ENCODE measurements around the gene CCNJ.

CCNJ gene

GRCh38 chr10:96023168-96023567 is 20.2 kb upstream of the CCNJ start:
- no peaks in the 10 kb centered on the region for H3K9me3 ChIP-seq (ENCODE audit: low read depth, low read length)
- H3K9ac ChIP-seq (ENCODE audit: insufficient read length), result no peak overlapping the region
- no peak for TF ChIP-seq POLR2AphosphoS5 (IDR thresholded peaks at IDR 0.05; ENCODE audit: borderline replicate concordance, low read depth, low read length)
- no peak for TF ChIP-seq FOXP2 (optimal IDR thresholded peaks at IDR 0.05; ENCODE audit: control extremely low read depth, extremely low read length, insufficient read depth)
- no peak for TF ChIP-seq EZH2 (IDR thresholded peaks at IDR 0.05)
- DNase-seq (ENCODE audit: low read depth, low spot score), result no peak
- no peaks in the 10 kb centered on the region for H3K36me3 ChIP-seq (ENCODE audit: insufficient read depth, low read length)
- H3K4me3 ChIP-seq, result no peak overlapping the region
- H3K27ac ChIP-seq, result no peak overlapping the region

GRCh38 chr10:96025566-96025965 is 17.8 kb upstream of the CCNJ start:
- H3K9me3 ChIP-seq (ENCODE audit: low read depth, low read length), result no peaks in the 10 kb centered on the region
- no peak overlapping the region for H3K9ac ChIP-seq (ENCODE audit: insufficient read length)
- no peaks in the 10 kb centered on the region for H3K36me3 ChIP-seq (ENCODE audit: insufficient read depth, low read length)
- no peak overlapping the region for H3K27ac ChIP-seq
- DNase-seq (ENCODE audit: low read depth, low spot score), result no peak
- H3K4me3 ChIP-seq, result no peak overlapping the region
- TF ChIP-seq FOXP2 (optimal IDR thresholded peaks at IDR 0.05; ENCODE audit: control extremely low read depth, extremely low read length, insufficient read depth) (no peak), POLR2AphosphoS5 (IDR thresholded peaks at IDR 0.05; ENCODE audit: borderline replicate concordance, low read depth, low read length) (no peak), EZH2 (IDR thresholded peaks at IDR 0.05) (no peak)

GRCh38 chr10:96034625-96035024 is 8.8 kb upstream of the CCNJ start:
- H3K36me3 ChIP-seq (ENCODE audit: insufficient read depth, low read length), result no peaks in the 10 kb centered on the region
- no peak overlapping the region for H3K27ac ChIP-seq
- no peak overlapping the region for H3K4me3 ChIP-seq
- no peak for DNase-seq (ENCODE audit: low read depth, low spot score)
- no peak overlapping the region for H3K9ac ChIP-seq (ENCODE audit: insufficient read length)
- no peak for TF ChIP-seq POLR2AphosphoS5 (IDR thresholded peaks at IDR 0.05; ENCODE audit: borderline replicate concordance, low read depth, low read length)
- no peak for TF ChIP-seq EZH2 (IDR thresholded peaks at IDR 0.05)
- TF ChIP-seq FOXP2 (optimal IDR thresholded peaks at IDR 0.05; ENCODE audit: control extremely low read depth, extremely low read length, insufficient read depth), result no peak
- H3K9me3 ChIP-seq (ENCODE audit: low read depth, low read length), result no peaks in the 10 kb centered on the region

- no peak for DNase-seq (ENCODE audit: low read depth, low spot score)
- Histone ChIP-seq H3K36me3 (ENCODE audit: insufficient read depth, low read length) (no peaks in the 10 kb centered on the region), H3K9me3 (ENCODE audit: low read depth, low read length) (no peaks in the 10 kb centered on the region), H3K27ac (no peak overlapping the region), H3K9ac (ENCODE audit: insufficient read length) (no peak overlapping the region), H3K4me3 (no peak overlapping the region)
- no peak for TF ChIP-seq POLR2AphosphoS5 (IDR thresholded peaks at IDR 0.05; ENCODE audit: borderline replicate concordance, low read depth, low read length)
- no peak for TF ChIP-seq EZH2 (IDR thresholded peaks at IDR 0.05)
- no peak for TF ChIP-seq FOXP2 (optimal IDR thresholded peaks at IDR 0.05; ENCODE audit: control extremely low read depth, extremely low read length, insufficient read depth)
These were observed 4.7 kb upstream of the CCNJ start for GRCh38 chr10:96038476-96039387.

GRCh38 chr10:96041146-96041545 is 2.2 kb upstream of the CCNJ start:
- H3K36me3 ChIP-seq (ENCODE audit: insufficient read depth, low read length), result peaks cover 2% of the 10 kb centered on the region; the same call in 1 of the 2 replicates
- H3K4me3 ChIP-seq, result no peak overlapping the region
- no peaks in the 10 kb centered on the region for H3K9me3 ChIP-seq (ENCODE audit: low read depth, low read length)
- no peak overlapping the region for H3K9ac ChIP-seq (ENCODE audit: insufficient read length)
- no peak for TF ChIP-seq FOXP2 (optimal IDR thresholded peaks at IDR 0.05; ENCODE audit: control extremely low read depth, extremely low read length, insufficient read depth)
- no peak for TF ChIP-seq POLR2AphosphoS5 (IDR thresholded peaks at IDR 0.05; ENCODE audit: borderline replicate concordance, low read depth, low read length)
- TF ChIP-seq EZH2 (IDR thresholded peaks at IDR 0.05), result no peak
- no peak overlapping the region for H3K27ac ChIP-seq
- DNase-seq (ENCODE audit: low read depth, low spot score), result no peak

- Histone ChIP-seq H3K27ac (no peak overlapping the region), H3K9ac (ENCODE audit: insufficient read length) (peak overlapping the region; percentile 89), H3K4me3 (peak overlapping the region; percentile 82), H3K36me3 (ENCODE audit: insufficient read depth, low read length) (peaks cover 11% of the 10 kb centered on the region), H3K9me3 (ENCODE audit: low read depth, low read length) (no peaks in the 10 kb centered on the region)
- TF ChIP-seq POLR2AphosphoS5 (IDR thresholded peaks at IDR 0.05; ENCODE audit: borderline replicate concordance, low read depth, low read length) (no peak), FOXP2 (optimal IDR thresholded peaks at IDR 0.05; ENCODE audit: control extremely low read depth, extremely low read length, insufficient read depth) (no peak), EZH2 (IDR thresholded peaks at IDR 0.05) (no peak)
- DNase-seq (ENCODE audit: low read depth, low spot score), result no peak
These were observed 721 bp downstream of the CCNJ start for GRCh38 chr10:96043893-96044715.

GRCh38 chr10:96044736-96045135 is 1.4 kb downstream of the CCNJ start:
- Histone ChIP-seq H3K27ac (no peak overlapping the region), H3K9ac (ENCODE audit: insufficient read length) (peak overlapping the region; percentile 89), H3K4me3 (peak overlapping the region; percentile 82), H3K36me3 (ENCODE audit: insufficient read depth, low read length) (peaks cover 12% of the 10 kb centered on the region), H3K9me3 (ENCODE audit: low read depth, low read length) (no peaks in the 10 kb centered on the region)
- no peak for DNase-seq (ENCODE audit: low read depth, low spot score)
- TF ChIP-seq FOXP2 (optimal IDR thresholded peaks at IDR 0.05; ENCODE audit: control extremely low read depth, extremely low read length, insufficient read depth), result no peak
- no peak for TF ChIP-seq POLR2AphosphoS5 (IDR thresholded peaks at IDR 0.05; ENCODE audit: borderline replicate concordance, low read depth, low read length)
- TF ChIP-seq EZH2 (IDR thresholded peaks at IDR 0.05), result no peak

- Histone ChIP-seq H3K9ac (ENCODE audit: insufficient read length) (no peak overlapping the region), H3K4me3 (no peak overlapping the region), H3K27ac (no peak overlapping the region), H3K9me3 (ENCODE audit: low read depth, low read length) (no peaks in the 10 kb centered on the region), H3K36me3 (ENCODE audit: insufficient read depth, low read length) (peaks cover 13% of the 10 kb centered on the region)
- TF ChIP-seq FOXP2 (optimal IDR thresholded peaks at IDR 0.05; ENCODE audit: control extremely low read depth, extremely low read length, insufficient read depth), result no peak
- no peak for TF ChIP-seq EZH2 (IDR thresholded peaks at IDR 0.05)
- no peak for TF ChIP-seq POLR2AphosphoS5 (IDR thresholded peaks at IDR 0.05; ENCODE audit: borderline replicate concordance, low read depth, low read length)
- no peak for DNase-seq (ENCODE audit: low read depth, low spot score)
These were observed 3.2 kb downstream of the CCNJ start for GRCh38 chr10:96046546-96046945.
